ENCODE measurements around the gene RAB33B.

RAB33B gene

DNA sequence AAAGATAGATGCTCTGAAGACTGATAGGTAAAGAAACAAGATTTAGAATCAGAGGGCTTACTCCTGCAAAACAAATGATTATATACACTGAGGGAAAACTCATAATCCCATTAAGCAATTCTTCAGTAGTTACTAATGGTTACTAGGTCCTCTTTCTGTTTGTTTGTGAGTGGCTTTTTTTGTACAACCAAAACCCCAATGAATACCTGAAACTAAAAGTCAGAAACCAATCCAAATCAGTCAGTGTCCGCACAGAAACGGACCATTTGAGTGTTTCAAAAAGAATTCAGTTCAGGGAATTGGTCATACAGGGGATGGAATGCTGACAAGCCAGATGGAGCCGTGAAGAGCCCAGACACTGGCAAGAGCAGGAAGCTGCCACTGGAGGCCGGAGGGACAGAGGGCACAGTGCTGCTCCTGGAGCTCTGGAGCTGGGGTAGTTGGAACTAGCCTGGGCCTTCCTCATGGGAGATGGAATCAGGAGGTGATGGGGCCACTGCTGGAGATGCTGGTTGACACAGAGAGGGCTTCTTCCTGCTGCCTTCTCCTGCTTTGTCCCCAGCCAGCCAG, 70.2 kb downstream of the RAB33B start:
- no peak for TF ChIP-seq JUND (IDR thresholded peaks at IDR 0.05; ENCODE audit: low read depth)
- peak in 1 of 2 experiments; percentile 15 for DNase-seq (ENCODE audit: low read depth in 1 of 2, low spot score in 1 of 2)
- in situ Hi-C loops (cut with HindIII; ENCODE audit: low pct_unique_long_range_greater_than_20kb, low sequenced_read_pairs) = no loop called here

DNA sequence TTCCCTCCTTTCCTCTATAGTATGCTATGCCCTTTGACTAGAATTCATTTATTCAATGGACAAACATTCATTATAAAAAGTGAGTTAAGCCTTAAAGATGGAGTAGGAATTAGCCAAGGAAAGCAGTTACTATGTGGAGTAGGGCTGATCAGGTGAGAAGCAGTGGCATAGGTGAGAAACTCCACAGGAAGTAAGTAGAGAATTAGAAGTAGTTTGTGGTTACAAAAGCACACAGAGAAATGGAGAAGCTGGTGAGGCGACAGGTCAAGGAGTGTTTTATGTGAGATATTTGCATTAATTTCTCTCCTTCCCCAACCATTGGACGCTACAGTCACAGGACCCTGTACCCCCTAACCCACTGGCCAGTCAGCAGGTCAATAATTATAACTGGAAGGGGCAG, 71.5 kb downstream of the RAB33B start:
- no peak for DNase-seq (ENCODE audit: low read depth in 1 of 2, low spot score in 1 of 2)
- TF ChIP-seq JUND (IDR thresholded peaks at IDR 0.05; ENCODE audit: low read depth) = no peak
- in situ Hi-C loops (cut with HindIII; ENCODE audit: low pct_unique_long_range_greater_than_20kb, low sequenced_read_pairs) = no loop called here

Measured in T47D (cell line).